HEK293 (cell line): ENCODE results near the gene MRPS5.

Source experiments
- CTCF ChIA-PET: fragments of 350-600 bp; formaldehyde crosslinking; extraction: SDS; loops from one replicate; lab custom pipeline; 2021; ENCODE audit warnings: antibody characterized with exemption; lab: Yijun Ruan, JAX
- POLR2A ChIA-PET: fragments of 300-600 bp; formaldehyde crosslinking; extraction: SDS; loops from one replicate; lab custom pipeline; 2020; ENCODE audit warnings: antibody characterized with exemption, inconsistent platforms; lab: Yijun Ruan, JAX
- H3K27ac ChIP-seq: fragments of 200-500 bp; sonication (Bioruptor generic); 2 replicates; pipeline ENCODE4 v1.5.1; 2014; ENCODE audit warnings: low read depth, low read length, control low read depth, inconsistent platforms; ENCODE audit errors: extremely low read depth
- H3K36me3 ChIP-seq, 2 experiments: fragments of 200-500 bp in 1 of 2; sonication (Bioruptor generic) in 1 of 2; 1 replicate in 1 of 2; 2 replicates in 1 of 2; pipeline ENCODE4 v1.5.1; 2014 to 2017; ENCODE audit warnings: inconsistent platforms in 2 of 2, low read length in 2 of 2; ENCODE audit not compliant: control insufficient read depth in 2 of 2, insufficient read depth in 1 of 2
- H3K4me1 ChIP-seq: fragments of 200-500 bp; sonication (Bioruptor generic); 2 replicates; pipeline ENCODE4 v1.5.1; 2014; ENCODE audit warnings: mild to moderate bottlenecking, low read length, inconsistent platforms; ENCODE audit not compliant: control insufficient read depth, insufficient read depth
- H3K4me3 ChIP-seq: 2 replicates; pipeline ENCODE4 v1.5.1; 2011; ENCODE audit warnings: low read depth, mild to moderate bottlenecking, control low read depth, low read length, moderate library complexity
- H3K9me3 ChIP-seq: fragments of 200-500 bp; sonication (Bioruptor generic); 2 replicates; pipeline ENCODE4 v1.5.1; 2014; ENCODE audit warnings: low read depth, low read length, inconsistent platforms; ENCODE audit not compliant: control insufficient read depth, insufficient read depth
- ATF2 ChIP-seq: fragments of 450-650 bp; formaldehyde crosslinking; IDR thresholded peaks from 2 replicates; pipeline ENCODE4 v1.5.1; 2016; ENCODE audit warnings: missing biosample characterization, missing genetic modification characterization, low read depth
- FEZF1 ChIP-seq: fragments of 450-650 bp; formaldehyde crosslinking; IDR thresholded peaks from 2 replicates; pipeline ENCODE4 v1.5.1; 2016; ENCODE audit warnings: missing biosample characterization, missing genetic modification characterization
- HOXA7 ChIP-seq: sonication (generic); formaldehyde crosslinking; IDR thresholded peaks from 2 replicates; pipeline ENCODE4 v1.8.1; 2022; ENCODE audit warnings: missing genetic modification reagents, borderline replicate concordance
- HOXD13 ChIP-seq: sonication (generic); formaldehyde crosslinking; IDR thresholded peaks from 2 replicates; pipeline ENCODE4 v1.8.0; 2022; ENCODE audit warnings: missing genetic modification reagents, borderline replicate concordance
- SP7 ChIP-seq: fragments of 450-650 bp; formaldehyde crosslinking; IDR thresholded peaks from 2 replicates; pipeline ENCODE4 v1.5.1; 2016; ENCODE audit warnings: missing biosample characterization, missing genetic modification characterization
- YY1 ChIP-seq: fragments of 450-650 bp; formaldehyde crosslinking; IDR thresholded peaks from 2 replicates; pipeline ENCODE4 v1.5.1; 2018; ENCODE audit warnings: missing biosample characterization, missing genetic modification characterization
- ZFP3 ChIP-seq: fragments of 450-650 bp; formaldehyde crosslinking; IDR thresholded peaks from 2 replicates; pipeline ENCODE4 v1.5.1; 2016; ENCODE audit warnings: low read depth, missing biosample characterization, missing genetic modification characterization
- ZNF223 ChIP-seq: fragments of 450-650 bp; formaldehyde crosslinking; IDR thresholded peaks from 2 replicates; pipeline ENCODE4 v1.5.1; 2016; ENCODE audit warnings: missing biosample characterization, missing genetic modification characterization
- ZNF26 ChIP-seq: fragments of 450-650 bp; formaldehyde crosslinking; IDR thresholded peaks from 2 replicates; pipeline ENCODE4 v1.5.1; 2016; ENCODE audit warnings: missing biosample characterization, missing genetic modification characterization
- ZNF391 ChIP-seq: fragments of 450-650 bp; formaldehyde crosslinking; IDR thresholded peaks from 2 replicates; pipeline ENCODE4 v1.5.1; 2016; ENCODE audit warnings: low read depth, missing biosample characterization, missing genetic modification characterization, borderline replicate concordance
- ZNF510 ChIP-seq: fragments of 450-650 bp; formaldehyde crosslinking; IDR thresholded peaks from 2 replicates; pipeline ENCODE4 v1.5.1; 2018; ENCODE audit warnings: mild to moderate bottlenecking, missing genetic modification characterization, missing biosample characterization; ENCODE audit not compliant: insufficient replicate concordance
- ZNF580 ChIP-seq: fragments of 450-650 bp; formaldehyde crosslinking; IDR thresholded peaks from 2 replicates; pipeline ENCODE4 v1.5.1; 2016; ENCODE audit warnings: missing biosample characterization, missing genetic modification characterization
- ZNF610 ChIP-seq: fragments of 450-650 bp; formaldehyde crosslinking; IDR thresholded peaks from 2 replicates; pipeline ENCODE4 v1.5.1; 2016; ENCODE audit warnings: missing biosample characterization, missing genetic modification characterization, borderline replicate concordance
- ZNF624 ChIP-seq: fragments of 450-650 bp; formaldehyde crosslinking; IDR thresholded peaks from 2 replicates; pipeline ENCODE4 v1.5.1; 2017; ENCODE audit warnings: missing biosample characterization, missing genetic modification characterization
- ZNF629 ChIP-seq: fragments of 450-650 bp; formaldehyde crosslinking; IDR thresholded peaks from 2 replicates; pipeline ENCODE4 v1.5.1; 2017; ENCODE audit warnings: missing biosample characterization, missing genetic modification characterization
- ZNF639 ChIP-seq: fragments of 450-650 bp; formaldehyde crosslinking; IDR thresholded peaks from 2 replicates; pipeline ENCODE4 v1.5.1; 2016; ENCODE audit warnings: missing biosample characterization, missing genetic modification characterization
- ZNF660 ChIP-seq: fragments of 450-650 bp; IDR thresholded peaks from 2 replicates; pipeline ENCODE4 v1.5.1; 2018; ENCODE audit warnings: missing biosample characterization, mild to moderate bottlenecking, missing genetic modification characterization

MRPS5 gene

GRCh38 chr2:95110395-95110794 is 11.2 kb downstream of the MRPS5 start:
- no peaks in the 10 kb centered on the region for H3K4me1 ChIP-seq
- POLR2A ChIA-PET: no interaction called here
- peaks cover 61 to 89% of the 10 kb centered on the region in 2 experiments for H3K36me3 ChIP-seq
- TF ChIP-seq ZNF223 (tag by site-specific recombination): no peak
- no peak for TF ChIP-seq FEZF1 (tag by site-specific recombination)
- TF ChIP-seq ATF2 (tag by site-specific recombination): no peak
- TF ChIP-seq ZFP3 (tag by site-specific recombination): no peak
- H3K27ac ChIP-seq: no peak overlapping the region
- no peaks in the 10 kb centered on the region for H3K9me3 ChIP-seq
- no peak overlapping the region for H3K4me3 ChIP-seq
- CTCF ChIA-PET: interaction anchor here (0.7 to 1.6 kb wide), 2 partner anchors 9 to 124 kb away, joined by 4 to 6 read pairs; no protein-coding TSS in a partner anchor

GRCh38 chr2:95109260-95109659 is 12.3 kb downstream of the MRPS5 start:
- H3K4me1 ChIP-seq: no peaks in the 10 kb centered on the region
- H3K36me3 ChIP-seq: peaks cover 62 to 92% of the 10 kb centered on the region in 2 experiments
- ChIA-PET POLR2A (no interaction called here), CTCF (no interaction called here)
- no peak overlapping the region for H3K27ac ChIP-seq
- H3K9me3 ChIP-seq: no peaks in the 10 kb centered on the region
- H3K4me3 ChIP-seq: no peak overlapping the region
- TF ChIP-seq HOXD13 (CRISPR knock-in tag): no peak
- no peak for TF ChIP-seq ZNF610
- no peak for TF ChIP-seq ZNF580 (tag by site-specific recombination)
- no peak for TF ChIP-seq HOXA7 (CRISPR knock-in tag)
- TF ChIP-seq SP7 (tag by site-specific recombination): no peak
- TF ChIP-seq YY1: no peak
- TF ChIP-seq ZNF624 (tag by site-specific recombination): no peak
- no peak for TF ChIP-seq ZNF629 (tag by site-specific recombination)
- no peak for TF ChIP-seq ZNF660 (tag by site-specific recombination)
- no peak for TF ChIP-seq ZNF639 (tag by site-specific recombination)

GRCh38 chr2:95106081-95106480 is 15.5 kb downstream of the MRPS5 start:
- Histone ChIP-seq H3K4me1 (no peaks in the 10 kb centered on the region), H3K4me3 (no peak overlapping the region), H3K36me3 (peaks cover 51 to 95% of the 10 kb centered on the region in 2 experiments), H3K27ac (no peak overlapping the region), H3K9me3 (no peaks in the 10 kb centered on the region)
- ChIA-PET POLR2A (no interaction called here), CTCF (interaction anchor here (2.2 kb wide), 1 partner anchor 9 kb away, joined by 14 read pairs; no protein-coding TSS in a partner anchor)
- no peak for TF ChIP-seq ZNF580 (tag by site-specific recombination)
- TF ChIP-seq ZNF26 (tag by site-specific recombination): no peak
- no peak for TF ChIP-seq YY1
- TF ChIP-seq ZNF510 (tag by site-specific recombination): no peak
- no peak for TF ChIP-seq ZNF391 (tag by site-specific recombination)
